Measurements from ENCODE around the gene SCNN1A. TPM values are rescaled to one million over a fixed set of nuclear protein-coding genes. Genes with fewer than 3 reads are reported as not detected.

The SCNN1A gene
- total RNA-seq (ENCODE audit: low replicate concordance) = 29.2 and 72.7 TPM in 2 replicates
- long read RNA-seq, partial matches to known transcripts = 1 of 4 reads
- long read RNA-seq, other reads (novel, unspliced or antisense) = 3 of 4 reads

DNA sequence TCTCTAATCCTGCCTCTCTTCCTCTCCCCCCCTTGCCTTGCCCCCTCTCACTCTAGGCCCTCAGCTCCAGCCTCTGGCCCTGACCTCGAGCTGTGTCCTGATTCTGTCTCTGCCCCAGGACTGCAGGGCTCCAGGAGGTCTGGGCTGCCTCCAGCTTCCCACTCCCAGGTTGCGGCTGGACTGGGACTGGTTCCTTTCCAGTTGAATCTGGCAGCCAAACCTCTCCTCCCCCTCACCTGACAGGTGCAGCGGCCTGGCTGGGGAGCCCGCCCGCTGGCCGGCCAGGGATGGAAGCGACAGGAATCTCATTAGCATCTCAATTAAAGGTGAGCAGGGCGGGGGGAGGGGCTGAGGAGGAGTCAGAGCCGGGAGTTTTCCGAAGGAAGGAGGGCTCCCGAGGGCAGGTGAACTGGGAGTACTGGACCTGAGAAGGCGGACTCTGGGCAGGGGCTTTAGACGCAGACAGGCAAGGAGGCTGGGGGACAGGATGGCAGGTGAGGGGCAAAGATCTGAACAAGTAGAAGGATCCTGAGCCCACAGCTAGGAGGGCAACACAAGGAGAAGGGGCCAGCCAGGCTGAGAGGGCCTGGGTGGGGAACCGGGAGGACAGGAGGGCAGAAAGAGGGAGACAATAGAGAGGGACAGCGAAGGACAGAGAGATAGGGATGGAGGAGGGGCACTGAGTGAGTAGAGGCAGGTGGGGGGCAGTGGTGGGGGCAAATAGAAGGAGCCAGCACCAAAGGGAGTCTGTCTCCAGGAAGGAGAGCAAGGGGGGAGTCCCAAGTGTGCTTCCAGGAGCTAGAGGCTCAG, at the start of gene SCNN1A:
SCNN1A (minus strand) TSS at position 295 of the 810 bp plus-strand sequence. CDS start 780 bp downstream, outside the sequence.
- DNase-seq (ENCODE audit: extremely low spot score, unreplicated experiment) = no peak
- H3K4me3 Mint-ChIP-seq = peak within 1 kb of the TSS; percentile 86

DNA sequence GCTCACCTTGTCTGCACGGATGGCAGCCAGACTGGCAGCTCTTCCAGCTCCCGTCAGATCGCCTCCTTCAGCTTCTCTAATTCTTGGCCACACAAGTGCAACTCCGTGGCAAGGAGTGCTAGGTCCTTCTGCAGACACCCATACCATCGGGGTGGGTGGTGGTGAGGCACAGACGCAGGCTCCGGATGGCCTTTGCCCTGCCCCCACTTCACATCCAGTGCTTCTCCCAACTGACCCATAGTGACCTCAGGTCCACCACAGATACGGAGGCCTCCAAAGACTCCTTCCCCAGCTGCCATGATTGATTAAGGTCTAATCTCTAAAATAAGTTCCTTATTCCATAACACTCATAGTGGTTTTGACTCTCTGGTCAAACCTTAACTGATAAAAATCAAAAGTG, 49.5 kb upstream of the SCNN1A start:
- Mint-ChIP-seq H3K27ac (no peak overlapping the region), H3K9me3 (no peaks in the 10 kb centered on the region), H3K36me3 (no peaks in the 10 kb centered on the region), H3K4me1 (ENCODE audit: unreplicated experiment) (no peaks in the 10 kb centered on the region), H3K27me3 (peaks cover 6% of the 10 kb centered on the region), H3K4me3 (no peak overlapping the region)
- TF ChIP-seq, protein P1, sequence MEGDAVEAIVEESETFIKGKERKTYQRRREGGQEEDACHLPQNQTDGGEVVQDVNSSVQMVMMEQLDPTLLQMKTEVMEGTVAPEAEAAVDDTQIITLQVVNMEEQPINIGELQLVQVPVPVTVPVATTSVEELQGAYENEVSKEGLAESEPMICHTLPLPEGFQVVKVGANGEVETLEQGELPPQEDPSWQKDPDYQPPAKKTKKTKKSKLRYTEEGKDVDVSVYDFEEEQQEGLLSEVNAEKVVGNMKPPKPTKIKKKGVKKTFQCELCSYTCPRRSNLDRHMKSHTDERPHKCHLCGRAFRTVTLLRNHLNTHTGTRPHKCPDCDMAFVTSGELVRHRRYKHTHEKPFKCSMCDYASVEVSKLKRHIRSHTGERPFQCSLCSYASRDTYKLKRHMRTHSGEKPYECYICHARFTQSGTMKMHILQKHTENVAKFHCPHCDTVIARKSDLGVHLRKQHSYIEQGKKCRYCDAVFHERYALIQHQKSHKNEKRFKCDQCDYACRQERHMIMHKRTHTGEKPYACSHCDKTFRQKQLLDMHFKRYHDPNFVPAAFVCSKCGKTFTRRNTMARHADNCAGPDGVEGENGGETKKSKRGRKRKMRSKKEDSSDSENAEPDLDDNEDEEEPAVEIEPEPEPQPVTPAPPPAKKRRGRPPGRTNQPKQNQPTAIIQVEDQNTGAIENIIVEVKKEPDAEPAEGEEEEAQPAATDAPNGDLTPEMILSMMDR (conservative IDR thresholded peaks at IDR 0.05) = no peak
- peak; percentile 47 for DNase-seq (ENCODE audit: extremely low spot score, unreplicated experiment)

More for the DNA sequence above, at the start of gene SCNN1A:
- TF ChIP-seq, protein P1 (conservative IDR thresholded peaks at IDR 0.05) = no peak
- Mint-ChIP-seq H3K36me3 (peaks cover 7% of the 10 kb centered on the region), H3K4me1 (ENCODE audit: unreplicated experiment) (peaks cover 27% of the 10 kb centered on the region), H3K9me3 (no peaks in the 10 kb centered on the region), H3K27me3 (peaks cover 3% of the 10 kb centered on the region), H3K27ac (peak within 1 kb of the TSS; percentile 96)

DNA sequence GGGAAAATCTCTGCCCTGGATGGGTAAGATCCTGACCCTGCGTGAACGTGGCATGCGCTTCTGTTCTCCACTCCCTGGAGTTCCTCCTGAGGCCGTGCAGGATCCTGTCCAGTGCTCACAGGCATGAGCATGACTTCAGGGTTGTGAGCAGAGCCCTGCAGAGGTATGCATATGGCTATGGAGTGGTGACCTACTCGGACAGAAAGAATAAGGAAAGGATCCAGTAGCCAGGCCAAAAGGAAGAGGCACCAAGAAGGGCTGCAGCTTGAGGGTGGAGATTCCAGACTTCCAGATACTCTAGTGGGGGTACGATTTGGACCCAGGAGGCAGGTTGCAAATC, 48.6 kb upstream of the SCNN1A start:
- H3K27ac Mint-ChIP-seq = peak overlapping the region; percentile 30
- peaks cover 6% of the 10 kb centered on the region for H3K27me3 Mint-ChIP-seq
- H3K36me3 Mint-ChIP-seq = no peaks in the 10 kb centered on the region
- no peaks in the 10 kb centered on the region for H3K9me3 Mint-ChIP-seq
- TF ChIP-seq, protein P1 (conservative IDR thresholded peaks at IDR 0.05) = no peak
- no peaks in the 10 kb centered on the region for H3K4me1 Mint-ChIP-seq (ENCODE audit: unreplicated experiment)
- H3K4me3 Mint-ChIP-seq = no peak overlapping the region
- DNase-seq (ENCODE audit: extremely low spot score, unreplicated experiment) = no peak

DNA sequence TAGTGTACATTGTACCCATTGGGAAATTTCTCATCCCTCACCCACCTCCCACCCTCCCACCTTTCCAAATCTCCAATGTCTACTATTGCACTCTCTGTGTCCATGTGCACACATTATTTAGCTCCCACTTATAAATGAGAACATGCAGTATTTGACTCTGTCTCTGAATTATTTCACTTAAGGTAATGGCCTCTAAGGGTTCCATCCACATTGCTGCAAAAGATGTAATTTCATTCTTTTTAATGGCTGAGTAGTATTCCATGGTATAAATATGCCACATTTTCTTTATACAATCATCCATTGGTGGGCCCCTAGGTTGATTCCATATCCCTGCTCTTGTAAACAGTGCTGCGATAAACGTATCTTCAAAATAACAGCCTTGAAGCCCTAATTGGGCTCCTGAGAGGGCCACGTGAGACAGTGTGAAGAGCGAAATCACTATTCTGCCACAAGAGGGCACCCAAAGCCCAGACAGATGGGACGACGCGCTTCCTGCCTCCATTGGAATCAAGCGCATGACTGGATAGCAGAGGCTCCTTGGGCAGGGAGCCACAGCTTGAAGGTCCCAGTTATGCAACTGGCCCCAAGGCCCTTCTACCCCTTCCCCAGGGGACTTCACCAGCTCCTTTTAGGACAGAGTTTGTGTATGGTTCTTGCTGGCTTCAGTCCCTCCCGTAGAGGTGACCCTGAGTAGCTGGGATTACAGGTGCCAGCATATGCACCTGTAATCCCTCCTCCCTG, 48.1 kb upstream of the SCNN1A start:
- Mint-ChIP-seq H3K36me3 (no peaks in the 10 kb centered on the region), H3K9me3 (no peaks in the 10 kb centered on the region), H3K27ac (peak overlapping the region; percentile 30)

DNA sequence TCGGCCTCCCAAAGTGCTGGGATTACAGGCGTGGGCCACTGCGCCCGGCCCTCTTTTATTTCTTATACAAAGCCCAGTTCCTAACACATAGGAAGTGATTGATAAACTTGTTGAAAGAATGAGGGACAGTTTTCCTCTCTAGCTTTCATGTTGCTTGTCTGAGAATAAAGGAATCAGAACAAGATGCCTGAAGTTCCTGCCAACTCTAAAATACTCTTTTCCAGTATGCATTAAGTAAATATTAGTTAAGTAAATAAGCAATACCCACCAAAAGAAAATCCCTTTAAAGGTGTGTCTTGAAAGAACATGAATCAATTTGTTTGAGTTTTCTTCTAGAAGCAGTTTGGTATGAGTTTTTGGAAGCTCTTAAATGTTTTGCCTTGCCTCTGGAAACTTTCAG, 45.0 kb upstream of the SCNN1A start:
- no peaks in the 10 kb centered on the region for H3K36me3 Mint-ChIP-seq
- DNase-seq (ENCODE audit: extremely low spot score, unreplicated experiment) = no peak
- H3K4me1 Mint-ChIP-seq (ENCODE audit: unreplicated experiment) = no peaks in the 10 kb centered on the region
- no peak overlapping the region for H3K4me3 Mint-ChIP-seq
- TF ChIP-seq, protein P1 (conservative IDR thresholded peaks at IDR 0.05) = no peak
- H3K27ac Mint-ChIP-seq = no peak overlapping the region
- peaks cover 12% of the 10 kb centered on the region for H3K27me3 Mint-ChIP-seq
- no peaks in the 10 kb centered on the region for H3K9me3 Mint-ChIP-seq

More for the DNA sequence above, 48.1 kb upstream of the SCNN1A start:
- DNase-seq (ENCODE audit: extremely low spot score, unreplicated experiment) = no peak
- Mint-ChIP-seq H3K27me3 (peaks cover 6% of the 10 kb centered on the region), H3K4me1 (ENCODE audit: unreplicated experiment) (no peaks in the 10 kb centered on the region), H3K4me3 (no peak overlapping the region)
- TF ChIP-seq, protein P1 (conservative IDR thresholded peaks at IDR 0.05) = peak; percentile 87

Data from type B pancreatic cell (in vitro differentiated cells).